Raji (cell line): ENCODE data around the gene RNF151.
A peak's percentile ranks its signal among the peaks of the same experiment; 100 is the strongest.

Experiments
- POLR2A ChIP-seq: IDR thresholded peaks from 2 replicates; pipeline ENCODE4 v1.6.1; 2011; ENCODE audit warnings: low read depth, low read length, control low read depth; ENCODE audit not compliant: insufficient read depth

RNF151 gene

GRCh38 chr16:1964506-1965395, 1.9 kb upstream of the RNF151 start, which contains the start of gene RPS2:
TSS of gene RPS2 (minus strand) at chr16:1964826. CDS start at chr16:1964625, 201 bp downstream.
- peak; percentile 99 for TF ChIP-seq POLR2A

GRCh38 chr16:1965396-1966001, 1.2 kb upstream of the RNF151 start:
- 0 out of 2 replicates have a peak, but pooled peaks have one; percentile 9 for TF ChIP-seq POLR2A

GRCh38 chr16:1968146-1968953, 1.7 kb downstream of the RNF151 start:
- no peak for TF ChIP-seq POLR2A

- peak; percentile 93 for TF ChIP-seq POLR2A
Measured at GRCh38 chr16:1971796-1972489, 5.3 kb downstream of the RNF151 start, which contains the start of gene TBL3. TSS of gene TBL3 (plus strand) at chr16:1972053. CDS start at chr16:1972165, 112 bp downstream.

- no peak for TF ChIP-seq POLR2A
Measured at GRCh38 chr16:1972490-1972877, 5.8 kb downstream of the RNF151 start.

GRCh38 chr16:1973461-1974156, 7.0 kb downstream of the RNF151 start:
- TF ChIP-seq POLR2A = no peak

- no peak for TF ChIP-seq POLR2A
Measured at GRCh38 chr16:1974157-1975070, 7.8 kb downstream of the RNF151 start.

GRCh38 chr16:1975432-1976215, 9.0 kb downstream of the RNF151 start:
- TF ChIP-seq POLR2A = no peak

- TF ChIP-seq POLR2A = no peak
Measured at GRCh38 chr16:1976216-1976520, 9.5 kb downstream of the RNF151 start.

GRCh38 chr16:1976951-1977874, 10.6 kb downstream of the RNF151 start:
- TF ChIP-seq POLR2A = no peak

GRCh38 chr16:1977875-1978268, 11.2 kb downstream of the RNF151 start:
- no peak for TF ChIP-seq POLR2A
